Measurements from ENCODE around the gene OPHN1. TPM values are rescaled to one million over a fixed set of nuclear protein-coding genes. Genes with fewer than 3 reads are reported as not detected.

Gene OPHN1
- total and polyA plus RNA-seq, 2 of the 13 experiments (the other 11 are each of a cell fraction or from before 2014, with no cell fraction given): 1.6 to 1.7 TPM

GRCh38 chrX:68402094-68402493, 31.2 kb downstream of the OPHN1 start:
- CTCF ChIA-PET (ENCODE audit: low intra/inter-chr PET ratio, low total read pairs): no interaction called here
- BruUV-seq (replicated peaks): no TSS peak
- FAIRE-seq (no peak), DNase-seq (ENCODE audit: low spot score) (no peak), ATAC-seq (no peak)
- Histone ChIP-seq H3K9ac (ENCODE audit: insufficient read depth, low read depth, low read length) (no peak overlapping the region), H3K79me2 (ENCODE audit: insufficient read depth, low read length) (no peaks in the 10 kb centered on the region), H3K4me2 (ENCODE audit: low read depth, low read length) (no peak overlapping the region), H4K20me1 (ENCODE audit: insufficient read depth, low read length) (no peaks in the 10 kb centered on the region), H3K36me3 (replicated peaks in 1 of 2; ENCODE audit: control insufficient read depth in 1 of 2, insufficient read depth in 2 of 2, low read length in 2 of 2) (no peaks in the 10 kb centered on the region), H2AFZ (ENCODE audit: low read length) (no peak overlapping the region), H3K9me3 (ENCODE audit: low read length) (no peaks in the 10 kb centered on the region), H3K4me3 (replicated peaks in 1 of 3; ENCODE audit: insufficient read depth in 1 of 3, low read depth in 2 of 3, low read length in 3 of 3) (no peak overlapping the region), H3K4me1 (ENCODE audit: insufficient read depth, low read length) (no peaks in the 10 kb centered on the region), H3K27ac (ENCODE audit: extremely low read length, insufficient read depth, low read length) (no peak overlapping the region), H3K27me3 (ENCODE audit: control insufficient read depth in 1 of 2, insufficient read depth in 2 of 2, low read length in 2 of 2) (no peaks in the 10 kb centered on the region)
- 93% methylated on average over 2 of the region's 2 CpGs for WGBS (ENCODE audit: low lambda C conversion rate)
- in situ Hi-C loops (cut with HindIII; ENCODE audit: extremely low pct_ligation_motif_present, low pct_unique_long_range_greater_than_20kb) (no loop called here), intact Hi-C loops (cut with micrococcal nuclease; ENCODE audit: unreplicated experiment) (no loop called here)
- POLR2A ChIA-PET: no interaction called here
- TF ChIP-seq MLLT10 (CRISPR knock-in tag; IDR thresholded peaks at IDR 0.05) (no peak), PAWR (CRISPR knock-in tag; IDR thresholded peaks at IDR 0.05; ENCODE audit: borderline replicate concordance) (no peak), RORA (CRISPR knock-in tag; IDR thresholded peaks at IDR 0.05) (no peak), CEBPZ (IDR thresholded peaks at IDR 0.05; ENCODE audit: low read length) (no peak), ZNF503 (CRISPR knock-in tag; IDR thresholded peaks at IDR 0.05) (no peak), ZSCAN22 (CRISPR knock-in tag; IDR thresholded peaks at IDR 0.05) (no peak), MTF2 (CRISPR knock-in tag; IDR thresholded peaks at IDR 0.05; ENCODE audit: borderline replicate concordance) (no peak)

Measured in HepG2 (cell line).